Loucy (cell line): ENCODE measurements around the gene C1orf226.

Source experiments
- CTCF ChIP-seq: fragments of 200-600 bp; sonication (generic); conservative IDR thresholded peaks from 2 replicates; pipeline ENCODE4 v1.5.1; 2014; ENCODE audit warnings: mild to moderate bottlenecking, antibody characterized with exemption, low read length
- EZH2phosphoT487 ChIP-seq: fragments of 200-600 bp; IDR thresholded peaks from 2 replicates; pipeline ENCODE4 v1.6.1; 2018; ENCODE audit warnings: antibody characterized with exemption, mild to moderate bottlenecking, moderate library complexity, borderline replicate concordance

- TF ChIP-seq CTCF (no peak), EZH2phosphoT487 (no peak)
Measured at GRCh38 chr1:162400790-162401355, 19.3 kb downstream of the C1orf226 start.
